Stimulated activated naive CD8-positive, alpha-beta T cell treated with anti-CD3 and anti-CD28 coated beads, Interleukin-15, Interleukin-2, amounts not matched to agents 100 U/mL and 50 U/mL, for 24 hours (primary cell): ENCODE results near the gene EML5.
"Not testable (repeated sequence)": the region's sequence is repeated elsewhere in the genome, so short reads cannot be mapped to it uniquely, and the experiment has no call there.

ENCODE experiments used
- ATAC-seq: fragments of 150-1000 bp; cut with Tn5 transposase; one replicate; pipeline ENCODE4 v1.10.0; 2021
- DNase-seq: peaks from one replicate; pipeline ENCODE4 v3.0.0; 2021

The EML5 gene

DNA sequence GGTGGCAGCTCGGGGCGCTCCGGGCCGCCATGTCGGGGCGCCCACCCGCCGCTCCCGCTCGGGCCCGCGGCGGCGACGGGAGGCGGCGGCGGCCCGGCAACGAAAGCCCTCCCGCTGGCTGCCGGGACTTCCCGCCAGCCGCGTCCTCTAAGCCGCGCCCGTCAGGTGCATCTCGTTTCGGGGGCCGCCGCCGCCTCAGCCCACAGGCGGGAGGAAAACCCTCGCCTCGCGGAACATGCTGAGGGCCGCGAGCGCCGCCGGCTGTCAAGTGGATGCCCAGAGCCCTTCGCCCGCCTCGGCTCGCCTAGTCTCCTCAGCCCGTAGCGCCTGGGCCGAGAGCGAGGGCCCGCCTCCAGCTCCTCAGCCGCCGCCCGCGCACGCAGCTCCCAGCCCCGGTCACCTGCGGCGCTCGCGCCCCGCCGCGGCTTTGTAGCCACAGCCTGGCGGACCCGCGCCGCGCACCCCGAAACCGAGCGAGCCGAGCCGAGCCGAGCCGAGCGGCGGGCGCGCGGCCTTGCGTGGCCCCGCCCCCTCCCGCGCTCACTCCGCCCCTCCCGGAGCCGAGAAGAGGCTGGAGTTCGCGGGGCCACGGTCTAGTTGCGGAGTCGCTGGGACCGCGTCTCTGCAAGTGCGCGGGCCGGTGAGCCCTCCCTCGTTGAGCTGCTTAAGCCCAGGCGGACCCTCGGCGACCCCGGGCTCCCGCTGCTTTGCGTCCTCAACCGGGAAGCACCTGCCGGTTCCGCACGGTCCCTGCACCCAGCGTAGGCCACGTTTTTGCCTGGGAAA, at the start of gene EML5:
TSS of gene EML5 (minus strand) at position 481 of the 786 bp plus-strand sequence. CDS start at position 31, 450 bp downstream.
- DNase-seq (peak; percentile 84), ATAC-seq (peak; percentile 86)

DNA sequence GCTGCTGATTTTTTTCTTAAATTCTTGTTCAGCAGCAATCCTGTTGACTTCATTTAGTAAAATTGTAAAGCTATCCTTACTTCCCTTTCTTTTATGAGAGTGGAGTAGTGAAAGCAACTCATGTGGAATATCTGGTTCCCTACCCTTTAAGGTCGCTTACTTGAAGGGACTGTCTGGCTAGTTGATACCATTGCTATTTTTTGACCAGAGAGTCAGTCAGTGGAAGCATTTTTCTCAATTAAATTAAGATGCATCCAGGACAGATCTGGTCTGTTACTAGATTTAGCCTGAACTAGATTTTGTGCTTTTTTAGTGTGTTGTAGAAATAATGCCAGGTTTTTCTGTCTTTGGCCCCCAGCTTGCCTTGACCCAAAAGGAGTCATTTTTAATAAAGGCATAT, 49.7 kb upstream of the EML5 start:
- ATAC-seq (no peak), DNase-seq (no peak)

DNA sequence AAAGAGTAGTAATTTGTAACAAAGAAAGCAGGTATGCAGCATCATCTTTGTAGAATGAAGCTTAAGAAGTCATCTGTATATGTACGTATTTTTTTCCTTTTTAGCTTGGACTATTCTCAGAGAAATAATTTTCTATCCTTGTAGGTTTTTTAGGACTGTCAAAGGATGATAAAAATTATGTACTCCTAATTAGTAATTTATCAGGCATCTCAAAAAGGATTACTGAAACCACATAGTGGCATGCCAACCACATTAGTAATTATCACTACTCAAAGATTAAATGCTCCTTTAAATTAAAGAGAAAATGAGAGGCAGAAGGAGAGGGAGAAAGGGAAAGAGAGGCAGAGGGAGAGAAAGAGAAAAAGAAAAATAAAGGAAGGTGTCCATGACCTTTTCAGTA, 49.0 kb upstream of the EML5 start:
- DNase-seq (no peak), ATAC-seq (no peak)

DNA sequence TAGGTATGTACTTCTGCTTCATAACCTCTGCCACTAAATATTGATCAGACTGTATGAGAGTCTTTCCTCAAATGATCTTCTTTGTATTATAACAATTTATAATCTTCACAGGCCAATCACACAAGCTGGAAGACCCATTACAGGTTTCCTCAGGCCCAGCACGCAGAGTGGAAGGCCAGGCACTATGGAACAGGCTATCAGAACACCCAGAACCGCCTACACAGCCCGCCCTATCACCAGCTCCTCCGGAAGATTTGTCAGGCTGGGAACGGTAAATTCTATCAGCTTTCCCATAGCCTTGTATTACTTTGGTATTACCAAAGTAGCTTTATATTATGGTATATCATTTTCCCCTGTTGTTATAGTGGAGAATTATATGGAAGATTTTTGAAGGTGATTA, 48.2 kb upstream of the EML5 start:
- DNase-seq (no peak), ATAC-seq (no peak)

DNA sequence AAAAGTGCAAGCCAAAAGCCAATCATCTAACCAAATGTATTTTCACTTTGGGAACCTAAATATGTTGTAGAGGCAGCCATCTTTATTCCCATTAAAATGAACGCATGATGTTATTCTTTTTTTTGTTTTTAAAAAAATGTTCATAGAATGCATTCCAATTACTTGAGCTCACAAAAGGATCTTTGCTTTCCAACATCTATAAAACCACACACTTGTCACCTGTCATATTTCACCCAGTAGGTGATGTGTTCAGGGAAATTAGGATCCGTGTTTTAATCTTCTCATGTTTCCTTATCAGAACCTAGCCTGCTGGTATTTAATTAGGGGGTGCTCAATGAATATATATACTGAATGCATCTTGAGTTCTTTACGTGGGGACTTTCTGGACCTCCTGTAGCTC, 45.3 kb upstream of the EML5 start:
- DNase-seq = no peak
- no peak for ATAC-seq

DNA sequence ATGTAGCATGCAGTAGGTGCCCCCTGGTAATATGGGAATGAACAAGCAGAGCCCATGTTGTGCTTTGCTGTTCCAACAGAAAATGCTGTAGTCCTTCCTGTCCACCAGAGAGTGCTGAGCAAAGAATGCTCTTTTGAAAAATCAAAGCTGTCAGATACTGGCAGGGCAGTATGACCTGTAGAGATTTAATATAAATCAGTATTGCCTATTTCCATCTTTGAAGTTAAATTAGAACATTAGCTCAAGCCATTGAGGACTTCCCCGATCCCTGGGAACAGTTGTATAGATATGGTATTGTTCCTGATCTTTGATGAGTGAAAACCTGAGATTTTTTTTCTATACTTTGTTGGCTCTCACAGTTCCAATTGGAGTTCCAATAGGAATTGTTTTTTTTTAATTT, 44.7 kb upstream of the EML5 start:
- DNase-seq (no peak), ATAC-seq (no peak)

DNA sequence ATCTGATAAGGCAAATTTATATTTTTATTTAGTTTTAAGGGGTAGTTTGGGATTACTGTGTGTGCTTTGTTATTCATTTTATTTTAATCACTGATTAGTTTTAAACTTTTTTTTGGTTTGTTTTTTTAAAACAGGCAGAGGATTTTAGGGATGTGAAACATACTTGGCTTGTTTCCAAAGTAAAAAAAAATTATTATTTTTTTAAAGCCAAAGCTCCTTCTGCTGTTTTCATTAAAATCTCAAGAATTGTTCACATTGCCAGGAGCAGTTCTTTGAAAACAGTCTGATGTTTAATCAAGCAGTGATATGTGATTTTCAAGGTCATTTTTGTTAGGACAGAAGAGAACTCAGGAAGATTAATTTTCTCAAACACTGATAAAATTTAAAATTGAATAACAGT, 42.9 kb upstream of the EML5 start:
- no peak for ATAC-seq
- no peak for DNase-seq

DNA sequence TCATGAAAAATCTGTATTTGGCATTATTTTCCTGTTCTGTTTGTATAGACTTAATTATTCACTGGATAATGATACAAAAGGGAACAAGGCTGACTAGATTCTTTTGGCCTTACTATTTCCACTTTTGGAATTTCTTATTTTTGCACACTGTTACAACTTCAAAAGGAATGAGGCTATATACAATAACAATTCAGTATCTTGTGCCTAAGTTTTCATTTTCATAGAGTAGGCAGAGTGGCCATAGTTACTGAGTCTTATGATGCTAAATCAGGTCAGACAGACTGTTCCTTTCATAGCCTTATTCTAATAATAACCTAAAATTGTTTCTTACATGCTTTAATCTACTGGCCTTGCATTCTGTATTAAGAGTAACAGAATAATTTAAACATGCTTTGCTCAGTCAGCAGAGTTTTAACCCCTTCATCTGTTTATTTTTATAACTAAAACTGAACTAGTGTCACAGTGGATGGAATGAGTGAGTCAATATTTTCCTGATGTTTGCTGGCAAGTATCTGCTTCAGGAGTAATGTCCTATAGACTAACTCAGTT, 42.2 kb upstream of the EML5 start:
- DNase-seq (no peak), ATAC-seq (no peak)

DNA sequence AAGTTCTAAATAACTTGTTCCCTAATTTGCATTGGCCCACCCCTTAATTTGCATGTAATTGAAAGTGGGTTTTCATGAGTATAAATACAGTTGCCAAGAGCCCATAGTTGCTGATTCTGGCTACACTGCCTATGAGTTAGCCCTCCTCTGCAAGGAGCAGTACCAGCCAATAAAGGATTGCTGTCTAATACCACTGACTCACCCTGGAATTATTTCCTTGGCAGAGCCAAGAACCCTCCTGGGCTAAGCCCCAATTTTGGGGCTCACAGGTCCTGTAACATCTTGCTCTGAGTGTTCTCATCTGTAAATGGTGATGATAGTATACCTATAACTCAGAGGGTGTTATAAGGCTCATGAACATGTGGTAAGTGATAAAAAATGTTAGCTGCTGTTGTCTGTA, 38.5 kb upstream of the EML5 start:
- no peak for DNase-seq
- ATAC-seq = no peak

DNA sequence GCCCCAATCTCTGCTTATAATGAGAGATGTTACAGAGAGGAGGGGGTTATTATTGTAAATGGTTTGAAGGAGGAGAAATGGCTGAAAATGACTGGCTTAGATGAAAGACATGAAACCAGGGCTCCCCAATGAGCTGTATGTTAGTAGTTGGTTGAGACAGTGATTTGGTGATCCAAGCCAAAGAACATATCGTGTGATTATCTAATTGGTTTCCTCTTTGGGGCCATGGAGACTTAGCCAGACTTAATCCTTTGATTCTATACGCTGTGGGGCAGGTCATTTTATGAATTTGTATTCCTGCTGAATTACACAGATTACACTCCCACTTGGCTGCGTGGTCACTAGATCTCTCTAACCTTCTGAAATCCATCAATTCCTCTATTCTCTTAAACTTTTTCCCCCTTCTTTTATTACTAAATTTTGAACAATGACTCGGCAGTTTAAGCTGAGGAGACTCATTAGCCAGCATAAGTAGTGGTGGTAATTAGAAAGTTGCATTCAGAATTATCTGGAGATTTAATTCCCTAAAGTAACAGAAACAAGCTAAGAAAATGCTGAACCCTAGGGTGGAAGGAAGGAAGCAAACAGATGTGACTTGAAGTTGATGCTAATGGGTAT, 37.0 kb upstream of the EML5 start:
- no peak for DNase-seq
- no peak for ATAC-seq

DNA sequence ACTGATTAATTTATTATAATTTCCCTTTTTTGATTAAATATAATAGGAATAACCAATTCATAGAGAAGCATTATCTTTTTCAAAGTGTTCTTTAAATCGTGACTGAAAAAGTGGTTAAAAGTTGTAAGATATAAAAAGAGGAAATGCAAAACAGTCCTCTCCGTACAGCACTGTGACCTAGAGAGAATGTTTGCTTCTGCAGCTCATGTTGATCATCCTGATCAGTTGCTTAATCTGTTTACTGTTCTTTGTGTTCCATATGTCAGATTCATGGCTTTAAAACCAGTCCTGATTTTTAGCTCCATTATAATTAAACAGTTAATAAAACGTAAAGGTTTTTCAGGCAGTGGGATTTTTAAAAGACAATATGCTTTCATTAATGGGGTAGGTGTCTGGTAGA, 36.4 kb upstream of the EML5 start:
- DNase-seq (no peak), ATAC-seq (no peak)

DNA sequence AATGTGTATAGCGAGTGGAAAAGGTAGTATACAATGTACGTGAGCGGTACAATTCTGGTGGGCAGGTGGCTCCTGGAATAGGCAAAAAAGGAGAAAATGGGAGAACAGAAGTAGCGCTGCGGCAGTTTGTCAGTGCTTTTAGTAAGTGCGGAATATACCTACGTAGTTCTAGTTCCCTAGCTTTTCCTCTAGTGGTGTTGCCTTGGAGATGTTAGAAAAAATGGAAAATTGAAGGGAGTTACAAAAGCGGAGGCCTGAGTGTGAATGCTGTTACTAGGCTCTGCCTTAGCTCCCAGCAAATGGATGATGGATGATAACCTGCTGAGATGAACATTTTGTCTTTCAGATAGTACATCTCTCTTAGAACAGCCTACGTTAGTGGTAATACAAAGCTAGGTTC, 32.8 kb upstream of the EML5 start:
- DNase-seq = no peak
- ATAC-seq = no peak

DNA sequence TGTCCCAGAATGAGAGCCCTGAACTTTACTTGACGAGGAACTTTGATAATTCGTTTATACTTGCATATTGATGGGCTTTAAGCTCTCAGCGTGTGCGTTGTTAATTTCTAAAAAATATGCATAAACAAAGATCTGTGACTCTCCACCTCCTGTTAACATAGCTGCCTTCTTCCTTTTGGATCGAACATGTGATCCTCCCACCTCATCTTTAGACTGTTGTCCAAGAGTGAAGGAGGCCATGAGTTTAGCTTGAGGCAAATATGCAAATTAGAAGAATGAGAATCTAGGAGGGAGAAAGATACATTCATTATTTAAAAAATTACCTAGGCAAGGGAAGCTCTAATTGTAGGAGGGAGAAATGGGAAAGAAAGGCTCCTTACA, 32.3 kb upstream of the EML5 start:
- ATAC-seq (no peak), DNase-seq (no peak)

DNA sequence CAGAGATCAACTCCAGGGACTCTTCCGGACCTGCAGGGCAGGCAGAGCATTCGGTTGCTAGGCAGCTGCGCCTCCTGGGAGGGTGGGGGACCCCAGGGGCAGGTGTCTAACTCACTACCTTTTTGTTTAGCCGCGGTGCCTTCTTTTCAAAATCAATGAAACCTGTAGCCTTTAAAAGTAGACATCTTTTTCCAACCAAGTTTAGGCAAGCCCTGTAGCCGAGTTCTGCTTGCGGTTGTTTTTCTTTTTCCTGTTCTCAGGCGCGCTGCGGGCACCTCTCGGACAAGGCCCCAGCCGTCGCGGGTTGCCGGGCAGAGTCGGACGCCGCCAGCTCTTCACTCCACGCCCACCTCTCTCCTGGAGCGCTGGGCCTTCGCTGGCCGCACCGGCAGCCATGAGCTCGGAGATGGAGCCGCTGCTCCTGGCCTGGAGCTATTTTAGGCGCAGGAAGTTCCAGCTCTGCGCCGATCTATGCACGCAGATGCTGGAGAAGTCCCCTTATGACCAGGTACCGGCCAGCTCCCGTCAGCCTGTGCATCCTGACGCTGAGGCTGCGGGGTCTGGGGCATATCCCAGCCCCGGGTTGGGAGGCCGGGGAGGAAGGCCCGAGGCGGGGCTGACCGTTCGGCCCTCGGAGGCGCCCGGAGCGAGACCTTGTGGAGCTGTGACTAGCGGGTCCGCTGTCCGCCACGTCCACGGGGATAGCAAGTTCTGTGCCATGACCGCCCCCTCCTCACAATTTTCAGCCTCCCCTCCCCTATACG, 31.7 kb upstream of the EML5 start, which contains the start of gene TTC8:
TSS of gene TTC8 (plus strand) at position 338 of the 764 bp plus-strand sequence. CDS start at position 395, 57 bp downstream.
- peak; percentile 97 for ATAC-seq
- peak; percentile 83 for DNase-seq

DNA sequence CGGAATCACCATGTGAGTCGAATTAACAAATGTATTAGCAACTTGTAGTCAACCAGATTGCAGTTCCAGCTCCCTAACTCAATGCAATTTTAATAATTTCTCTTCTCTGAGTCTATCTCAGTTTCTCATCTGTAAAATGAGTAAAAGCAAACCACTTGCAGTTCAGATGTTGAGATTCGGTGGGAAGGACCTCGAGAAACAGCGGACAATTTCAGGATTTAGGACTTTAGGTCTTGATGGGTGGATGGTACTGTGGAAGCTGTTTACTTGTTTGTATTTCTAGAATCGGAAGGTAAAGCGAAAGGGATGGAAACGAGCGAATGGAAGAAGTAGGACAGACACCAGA, 31.2 kb upstream of the EML5 start:
- DNase-seq = no peak
- ATAC-seq = no peak

DNA sequence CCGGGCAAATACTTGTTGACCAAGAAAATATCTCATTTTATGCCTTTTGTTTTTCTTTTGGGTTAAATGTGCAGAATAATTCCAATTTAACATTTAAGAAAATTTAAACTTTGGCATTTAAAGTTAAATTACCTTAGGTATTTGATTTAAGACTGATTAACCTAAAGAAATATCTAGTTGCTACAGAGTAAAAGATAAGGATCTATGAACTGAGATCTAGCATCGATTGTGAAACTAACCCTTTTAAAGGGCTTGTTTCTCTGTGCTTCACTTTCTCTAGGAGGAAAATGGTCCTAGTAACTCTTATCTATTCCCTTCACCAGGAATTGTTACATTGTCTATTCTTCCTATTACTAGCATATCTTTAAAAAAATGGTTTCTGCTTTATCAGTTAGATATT, 29.1 kb upstream of the EML5 start:
- ATAC-seq = no peak
- no peak for DNase-seq

DNA sequence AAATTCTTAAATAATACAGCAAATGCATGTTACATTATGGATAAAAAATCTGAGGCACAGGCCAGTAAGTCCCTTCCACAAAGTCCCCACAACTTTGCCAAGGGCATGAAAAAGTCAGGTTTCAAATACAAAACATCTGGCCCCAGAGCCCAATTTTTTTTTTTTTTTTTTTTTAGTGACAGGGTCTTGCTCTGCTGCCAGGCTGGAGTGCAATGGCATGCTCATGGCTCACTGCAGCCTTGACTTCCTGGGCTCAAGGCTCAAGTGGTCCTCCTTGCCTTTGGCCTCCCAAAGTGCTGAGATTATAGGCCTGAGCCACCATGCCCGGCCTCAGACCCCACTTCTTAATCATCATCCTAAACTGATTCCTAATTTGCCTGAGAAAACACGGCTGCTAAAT, 28.6 kb upstream of the EML5 start:
- ATAC-seq = no peak
- DNase-seq = no peak

DNA sequence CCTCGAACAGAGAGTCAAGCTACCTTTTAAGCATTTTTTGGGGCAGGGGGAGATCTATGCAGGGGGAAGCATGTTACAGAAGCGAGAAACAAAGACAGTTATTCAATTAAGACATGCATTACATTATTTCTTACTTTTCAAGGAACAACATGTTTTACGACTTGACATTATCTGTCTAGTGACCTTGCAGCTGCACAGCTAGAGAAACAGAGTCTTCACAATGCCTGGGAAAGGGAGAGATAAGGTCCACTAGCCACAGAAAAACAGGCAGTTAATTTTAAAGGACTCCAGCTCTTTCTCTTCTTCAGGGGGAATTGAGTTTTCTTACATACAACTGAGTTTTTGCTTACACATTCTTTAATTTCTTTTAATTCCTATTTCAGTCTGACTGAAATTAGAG, 26.9 kb upstream of the EML5 start:
- not testable (repeated sequence) for ATAC-seq, DNase-seq

DNA sequence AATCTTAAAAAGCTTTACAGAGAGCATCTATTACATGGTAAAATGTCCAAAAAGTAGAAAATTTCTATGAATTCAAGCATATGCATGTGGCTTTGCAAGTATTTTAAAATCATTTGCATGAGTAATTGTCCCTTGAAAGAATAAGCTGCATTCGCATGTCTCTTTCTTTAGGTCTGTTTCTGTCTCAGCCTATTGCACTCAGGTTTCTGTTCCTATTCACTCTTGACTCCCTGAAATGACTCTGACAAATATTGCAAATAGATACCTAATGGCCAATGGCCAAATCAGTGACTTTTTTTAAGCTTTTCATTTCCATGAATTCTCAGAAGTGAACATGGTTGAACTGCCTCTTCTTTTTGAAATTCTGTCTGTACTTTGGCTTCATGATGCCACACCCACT, 25.3 kb upstream of the EML5 start:
- no peak for ATAC-seq
- DNase-seq = no peak

DNA sequence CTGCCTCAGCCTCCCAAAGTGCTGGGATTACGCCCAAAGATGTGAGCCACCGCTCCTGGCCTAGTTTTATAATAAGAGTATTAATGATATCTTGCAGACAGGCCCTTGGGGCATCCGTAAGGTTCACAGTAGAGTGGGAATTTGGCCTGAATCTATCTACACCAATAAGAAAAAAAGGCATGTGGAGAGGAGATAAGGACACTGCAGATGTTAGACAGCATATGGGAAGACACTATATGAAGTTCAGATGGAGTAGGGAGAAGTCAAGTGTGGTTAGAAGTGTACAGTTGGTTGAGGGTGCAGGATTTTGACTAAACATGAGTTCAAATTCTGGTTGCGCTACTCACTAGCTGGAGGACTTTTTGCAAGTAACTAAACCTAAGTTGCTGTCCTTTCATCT, 23.2 kb upstream of the EML5 start:
- ATAC-seq = no peak

DNA sequence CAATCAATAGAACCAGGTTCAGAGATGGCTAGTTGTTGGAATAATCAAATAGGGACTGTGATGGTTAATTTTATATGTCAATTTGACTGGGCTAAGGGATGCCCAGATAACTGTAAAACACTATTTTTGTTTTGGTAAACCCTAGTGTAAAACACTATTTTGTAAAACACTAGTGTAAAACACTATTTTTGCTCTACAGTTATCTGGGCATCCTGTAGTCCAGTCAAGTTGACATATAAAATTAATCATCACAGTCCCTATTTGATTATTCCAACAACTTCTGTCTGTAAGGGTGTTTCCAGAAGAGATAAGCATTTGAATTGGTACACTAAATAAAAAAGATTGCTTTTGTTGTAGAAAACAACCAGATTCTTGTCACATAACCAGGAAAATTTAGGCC, 15.6 kb upstream of the EML5 start:
- no peak for ATAC-seq
- no peak for DNase-seq

More for the DNA sequence above, 23.2 kb upstream of the EML5 start:
- DNase-seq = no peak

DNA sequence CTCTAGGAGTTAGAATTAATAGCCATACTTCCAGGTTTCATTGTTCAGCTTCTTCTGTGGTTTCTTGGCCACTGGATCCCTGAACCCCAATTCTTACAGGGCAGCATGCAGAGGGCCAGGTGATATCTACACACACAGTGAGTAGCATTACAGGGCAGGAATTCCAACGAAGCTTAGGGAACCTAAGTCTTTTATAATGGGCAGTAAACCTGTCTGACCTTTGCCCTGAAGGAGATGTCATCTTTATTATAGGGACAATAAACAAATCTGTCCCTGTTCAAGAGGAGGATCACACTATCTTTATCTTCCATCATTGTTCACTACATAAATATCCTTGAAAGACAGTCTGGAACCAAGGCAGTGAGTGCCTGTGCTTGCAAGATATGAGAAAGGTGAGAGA, 11.7 kb upstream of the EML5 start:
- DNase-seq = no peak

DNA sequence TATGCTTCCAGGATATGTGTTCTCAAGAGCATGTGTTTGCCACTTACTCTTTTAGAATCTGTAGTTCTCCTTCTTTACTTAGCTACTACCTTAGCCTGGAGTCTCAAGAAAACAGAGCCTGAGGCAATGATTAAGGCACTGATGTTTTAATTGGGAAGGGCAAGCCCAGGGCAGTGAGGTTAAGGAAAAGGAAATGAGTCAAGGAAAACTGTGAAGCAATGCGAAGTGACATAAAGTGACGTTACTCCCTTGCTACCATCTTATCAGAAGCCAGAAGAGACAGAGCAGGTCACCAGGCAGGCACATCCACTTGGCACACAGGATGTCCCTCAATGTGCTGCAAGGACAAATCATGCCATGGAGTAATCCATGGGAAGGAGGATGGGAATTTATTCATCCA, 11.3 kb upstream of the EML5 start:
- no peak for DNase-seq
- no peak for ATAC-seq

More for the DNA sequence above, 11.7 kb upstream of the EML5 start:
- ATAC-seq = no peak
